PFSK-1 (cell line): ENCODE data around the gene PHRF1.

Experiments used
- FOXP2 ChIP-seq: optimal IDR thresholded peaks from 2 replicates; pipeline ENCODE3; 2011; ENCODE audit warnings: borderline replicate concordance, control low read depth, inconsistent platforms; ENCODE audit not compliant: insufficient read depth; ENCODE audit errors: extremely low read length, extremely low read depth
- POLR2AphosphoS5 ChIP-seq: IDR thresholded peaks from 2 replicates; pipeline ENCODE4 v1.6.1; 2012; ENCODE audit warnings: low read depth, mild to moderate bottlenecking, control low read depth, low read length, moderate library complexity
- REST ChIP-seq, 2 experiments: IDR thresholded peaks; 2 replicates each; pipeline versions ENCODE4 v1.6.1 to v1.8.0; 2011 to 2012; ENCODE audit warnings: low read depth in 2 of 2, low read length in 2 of 2, control low read depth in 1 of 2, inconsistent platforms in 1 of 2, mild to moderate bottlenecking in 1 of 2, moderate library complexity in 1 of 2; ENCODE audit not compliant: insufficient read depth in 1 of 2
- SIN3A ChIP-seq: IDR thresholded peaks from 2 replicates; pipeline ENCODE4 v1.6.1; 2012; ENCODE audit warnings: mild to moderate bottlenecking, low read length, moderate library complexity, borderline replicate concordance; ENCODE audit not compliant: insufficient read depth
- TAF1 ChIP-seq: IDR thresholded peaks from 2 replicates; pipeline ENCODE4 v1.6.1; 2012; ENCODE audit warnings: low read length, control low read depth, borderline replicate concordance; ENCODE audit not compliant: insufficient read depth

Gene PHRF1

DNA sequence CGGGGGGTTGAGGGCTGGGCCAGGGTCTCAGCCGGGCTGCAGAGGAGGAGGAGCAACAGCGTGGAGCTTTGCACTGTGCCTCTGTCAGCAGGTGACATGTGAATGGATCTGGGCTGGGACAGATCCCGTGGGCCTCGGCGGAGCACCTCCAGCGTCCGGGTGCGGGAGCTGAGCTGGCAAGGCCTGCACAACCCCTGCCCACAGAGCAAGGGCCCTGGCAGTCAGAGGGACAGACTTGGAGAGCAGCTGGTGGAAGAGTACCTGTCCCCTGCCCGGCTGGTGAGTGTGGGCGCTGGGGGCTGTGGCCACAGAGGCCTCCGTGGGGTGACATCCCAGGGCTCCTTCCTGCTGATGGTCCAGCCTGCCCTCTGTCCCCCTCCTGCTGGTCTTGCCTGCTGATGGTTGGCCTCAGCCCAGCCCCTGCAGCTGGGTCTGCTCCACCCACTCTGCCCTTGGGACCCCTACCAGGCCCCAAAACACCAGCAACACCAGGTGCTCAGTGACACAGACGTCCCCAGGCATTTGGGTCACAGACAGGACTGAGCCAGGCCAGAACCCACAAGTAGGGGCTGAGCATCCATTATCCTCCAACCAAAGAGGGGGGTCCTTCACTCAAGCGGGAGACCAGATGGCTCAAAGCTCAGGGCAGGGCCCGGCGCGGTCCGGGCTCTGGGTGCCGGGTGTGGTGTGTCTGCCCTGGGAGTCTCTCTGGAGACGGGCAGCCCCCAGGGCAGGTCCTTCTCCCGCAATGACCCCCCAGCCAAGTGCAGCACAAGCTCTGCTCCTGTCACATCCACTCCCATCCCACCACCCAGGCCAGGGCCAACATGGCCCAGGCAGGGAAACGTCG is 35.5 kb upstream of the PHRF1 start:
- no peak for TF ChIP-seq POLR2AphosphoS5
- TF ChIP-seq REST (IDR thresholded peaks at IDR 0.05; ENCODE audit: insufficient read depth in 1 of 2, low read depth in 2 of 2, low read length in 2 of 2) = no peak

- TF ChIP-seq SIN3A = no peak
- no peak for TF ChIP-seq TAF1
- TF ChIP-seq REST (IDR thresholded peaks at IDR 0.05; ENCODE audit: insufficient read depth in 1 of 2, low read depth in 2 of 2, low read length in 2 of 2) = no peak
- no peak for TF ChIP-seq POLR2AphosphoS5
These were observed 34.8 kb upstream of the PHRF1 start for GRCh38 chr11:541433-541885.

- TF ChIP-seq SIN3A (no peak), TAF1 (no peak), REST (IDR thresholded peaks at IDR 0.05; ENCODE audit: insufficient read depth in 1 of 2, low read depth in 2 of 2, low read length in 2 of 2) (no peak), POLR2AphosphoS5 (no peak)
These were observed 31.5 kb upstream of the PHRF1 start for GRCh38 chr11:544817-545166.

GRCh38 chr11:545171-545570 is 31.1 kb upstream of the PHRF1 start:
- TF ChIP-seq REST (IDR thresholded peaks at IDR 0.05; ENCODE audit: insufficient read depth in 1 of 2, low read depth in 2 of 2, low read length in 2 of 2) (no peak), SIN3A (no peak), POLR2AphosphoS5 (no peak), TAF1 (no peak), FOXP2 (no peak)
